H54 (cell line): ENCODE data around the gene CRIM1.
A peak's percentile ranks its signal among the peaks of the same experiment; 100 is the strongest.
"Not testable (repeated sequence)": the region's sequence is repeated elsewhere in the genome, so short reads cannot be mapped to it uniquely, and the experiment has no call there.

Experiments used
- DNase-seq: peaks from one replicate; pipeline ENCODE4 v3.0.0; 2011; ENCODE audit warnings: low spot score, mixed read lengths; ENCODE audit not compliant: insufficient read length
- FAIRE-seq: peaks from 3 replicates; lab custom pipeline; 2011; peaks lifted over from hg19 to GRCh38; lab: Jason Lieb, UNC
- POLR2A ChIP-seq: IDR thresholded peaks from 2 replicates; pipeline ENCODE4 v1.6.1; 2011; ENCODE audit warnings: low read depth, mild to moderate bottlenecking, low read length

CRIM1 gene

GRCh38 chr2:36357847-36358659 is 2.5 kb downstream of the CRIM1 start:
- FAIRE-seq (no peak), DNase-seq (no peak)
- no peak for TF ChIP-seq POLR2A

- FAIRE-seq (no peak), DNase-seq (no peak)
- no peak for TF ChIP-seq POLR2A
These were observed 3.5 kb downstream of the CRIM1 start for GRCh38 chr2:36359067-36359466.

GRCh38 chr2:36360063-36360462 is 4.5 kb downstream of the CRIM1 start:
- no peak for FAIRE-seq
- DNase-seq, result no peak
- no peak for TF ChIP-seq POLR2A

- no peak for TF ChIP-seq POLR2A
- DNase-seq (no peak), FAIRE-seq (no peak)
These were observed 5.3 kb downstream of the CRIM1 start for GRCh38 chr2:36360834-36361233.

- FAIRE-seq, result no peak
- no peak for TF ChIP-seq POLR2A
- DNase-seq, result no peak
These were observed 5.8 kb downstream of the CRIM1 start for GRCh38 chr2:36361396-36361795.

- DNase-seq (no peak), FAIRE-seq (no peak)
- TF ChIP-seq POLR2A, result no peak
These were observed 6.7 kb downstream of the CRIM1 start for GRCh38 chr2:36362291-36362690.

GRCh38 chr2:36363085-36363484 is 7.5 kb downstream of the CRIM1 start:
- not testable (repeated sequence) for FAIRE-seq, DNase-seq

- no peak for TF ChIP-seq POLR2A
- FAIRE-seq (no peak), DNase-seq (no peak)
These were observed 11.0 kb downstream of the CRIM1 start for GRCh38 chr2:36366491-36367120.

GRCh38 chr2:36367486-36367885 is 11.9 kb downstream of the CRIM1 start:
- FAIRE-seq, result no peak
- TF ChIP-seq POLR2A, result no peak
- DNase-seq, result no peak

GRCh38 chr2:36367895-36368353 is 12.3 kb downstream of the CRIM1 start:
- no peak for FAIRE-seq
- TF ChIP-seq POLR2A, result no peak
- no peak for DNase-seq

- no peak for FAIRE-seq
- no peak for DNase-seq
- TF ChIP-seq POLR2A, result no peak
These were observed 12.9 kb downstream of the CRIM1 start for GRCh38 chr2:36368438-36368837.

- DNase-seq, result no peak
- TF ChIP-seq POLR2A, result no peak
- FAIRE-seq, result no peak
These were observed 13.6 kb downstream of the CRIM1 start for GRCh38 chr2:36369163-36369562.

GRCh38 chr2:36369716-36370115 is 14.1 kb downstream of the CRIM1 start:
- DNase-seq (no peak), FAIRE-seq (no peak)
- no peak for TF ChIP-seq POLR2A

GRCh38 chr2:36370281-36370680 is 14.7 kb downstream of the CRIM1 start:
- FAIRE-seq, result no peak
- no peak for TF ChIP-seq POLR2A
- DNase-seq, result no peak

- TF ChIP-seq POLR2A, result no peak
- FAIRE-seq, result peak; percentile 88
These were observed 15.7 kb downstream of the CRIM1 start for GRCh38 chr2:36371070-36371874.

More at GRCh38 chr2:36371070-36371874, 15.7 kb downstream of the CRIM1 start:
- DNase-seq, result no peak
